Fibroblast of villous mesenchyme (primary cell): Measurements from ENCODE around the gene TNN. TPM values are rescaled to one million over a fixed set of nuclear protein-coding genes. Genes with fewer than 3 reads are reported as not detected.

Experiments
- DNase-seq: peaks from one replicate; pipeline ENCODE4 v3.0.0-alpha.2; 2010; ENCODE audit warnings: low read depth
- H3K4me3 ChIP-seq: 2 replicates; pipeline ENCODE4 v1.5.1; 2011; ENCODE audit warnings: low read depth, mild to moderate bottlenecking, low read length
- CTCF ChIP-seq: IDR thresholded peaks from 2 replicates; pipeline ENCODE4 v1.5.1; 2012; ENCODE audit warnings: low read depth, mild to moderate bottlenecking, low read length; ENCODE audit not compliant: insufficient read depth
- total RNA-seq: library from RNA; depleted of rRNA; stranded (reverse); fragments of >200 nt; gene quantifications from 2 replicates; pipeline ENCODE4 v1.2.3, GENCODE V29; 2012

TNN gene
- total RNA-seq, 1 donor = not detected

DNA sequence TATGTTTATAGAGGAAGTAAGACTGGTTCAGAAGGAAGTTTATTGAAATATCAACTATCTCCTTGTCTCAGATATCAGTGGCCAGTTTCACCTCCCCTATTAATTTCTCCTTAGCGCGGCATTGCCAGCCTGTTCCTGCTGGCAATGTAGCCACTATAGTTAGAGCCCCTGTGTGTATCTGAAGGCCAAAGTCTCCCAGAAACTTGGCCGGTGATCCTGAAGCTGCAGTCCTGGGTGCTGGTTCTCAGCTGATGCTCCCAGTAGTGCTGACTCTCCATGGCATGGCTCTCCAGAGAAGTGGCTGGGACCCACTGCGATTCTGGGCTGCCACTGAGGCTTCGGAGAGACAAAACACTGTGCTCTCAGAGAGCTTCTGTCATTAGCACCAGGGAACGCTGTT, 59.9 kb downstream of the TNN start:
- no peak overlapping the region for H3K4me3 ChIP-seq
- no peak for DNase-seq
- TF ChIP-seq CTCF = no peak

GRCh38 chr1:175128523-175128922, 60.9 kb downstream of the TNN start:
- no peak overlapping the region for H3K4me3 ChIP-seq
- DNase-seq = no peak
- no peak for TF ChIP-seq CTCF

DNA sequence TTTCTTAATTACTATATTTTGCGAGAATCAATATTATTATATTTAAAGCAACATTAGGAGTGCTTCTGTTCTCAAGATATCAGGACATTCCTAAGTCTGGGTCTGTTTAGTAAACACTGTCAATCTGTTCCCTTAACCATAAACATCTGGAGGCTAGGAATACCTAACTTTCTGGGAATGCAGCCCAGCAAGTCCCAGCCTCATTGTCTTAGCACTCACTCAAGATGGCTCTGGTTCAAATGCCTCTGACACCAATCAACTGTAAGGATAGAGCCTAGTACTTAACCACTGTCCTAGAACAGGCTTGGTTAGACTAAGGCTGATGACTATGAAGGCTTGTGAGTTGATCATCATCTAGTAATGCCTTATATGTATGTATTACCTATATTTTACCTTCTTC, 61.5 kb downstream of the TNN start:
- DNase-seq = peak; percentile 62
- no peak overlapping the region for H3K4me3 ChIP-seq
- no peak for TF ChIP-seq CTCF

GRCh38 chr1:175129644-175129996, 62.0 kb downstream of the TNN start:
- TF ChIP-seq CTCF = no peak
- no peak overlapping the region for H3K4me3 ChIP-seq
- DNase-seq = no peak

DNA sequence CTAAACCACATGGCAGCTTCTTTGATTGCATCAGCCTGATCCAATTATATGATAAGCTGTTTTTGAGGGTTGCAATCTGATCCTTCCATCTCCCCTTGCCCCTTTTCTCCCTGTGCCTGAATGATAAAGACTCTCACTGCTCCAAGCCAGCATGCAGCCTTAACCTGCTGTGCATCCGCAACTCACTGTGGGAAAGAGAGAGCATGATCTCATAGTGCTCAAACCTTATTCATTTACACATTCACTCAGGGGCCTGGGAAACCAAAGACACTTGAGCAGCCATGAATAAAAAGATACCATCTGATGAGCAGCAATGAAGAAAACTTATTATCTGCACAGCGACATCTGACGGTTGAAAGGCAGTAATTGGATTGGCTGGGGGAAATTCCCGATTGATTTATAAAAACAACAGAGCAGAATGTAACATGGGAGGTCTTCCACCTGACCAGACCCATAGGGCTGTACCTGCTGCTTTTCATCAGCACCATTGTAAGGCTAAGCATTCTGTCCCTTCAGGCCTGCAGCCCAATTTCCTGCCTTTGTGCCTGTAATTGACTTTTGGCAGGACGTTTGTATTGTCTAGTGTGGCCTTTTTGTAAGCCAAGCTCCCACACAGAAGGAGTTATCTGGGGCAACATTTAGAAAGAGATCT, 62.5 kb downstream of the TNN start:
- DNase-seq = no peak
- TF ChIP-seq CTCF = no peak
- H3K4me3 ChIP-seq = no peak overlapping the region

- no peak overlapping the region for H3K4me3 ChIP-seq
- TF ChIP-seq CTCF = no peak
- DNase-seq = no peak
Observed at GRCh38 chr1:175130649-175131045, 63.0 kb downstream of the TNN start.

- DNase-seq = peak; percentile 49
- no peak for TF ChIP-seq CTCF
- no peak overlapping the region for H3K4me3 ChIP-seq
Observed at GRCh38 chr1:175131095-175131494, 63.5 kb downstream of the TNN start.
